Activated CD4-positive, alpha-beta memory T cell treated with anti-CD3 and anti-CD28 coated beads, Interleukin-2, amount 10 ng/mL, durations not matched to agents 7 days and 5 days (primary cell): Measurements from ENCODE around the gene AIFM3. TPM values are rescaled to one million over a fixed set of nuclear protein-coding genes. Genes with fewer than 3 reads are reported as not detected.
A peak's percentile ranks its signal among the peaks of the same experiment; 100 is the strongest.

Source experiments
- CTCF ChIA-PET: fragments of 350-600 bp; sonication (Branson Sonifier 250); formaldehyde crosslinking; loops from one replicate; lab custom pipeline; 2021; ENCODE audit warnings: antibody characterized with exemption, inconsistent platforms; lab: Charles Lee
- POLR2A ChIA-PET: fragments of 350-600 bp; sonication (Branson Sonifier 250); formaldehyde crosslinking; loops from one replicate; lab custom pipeline; 2021; ENCODE audit warnings: antibody characterized with exemption; lab: Charles Lee
- DNase-seq: peaks from one replicate; pipeline ENCODE4 v3.0.0-alpha.2; 2020
- H3K27ac Mint-ChIP-seq: one replicate; pipeline ENCODE4 v1.8.0; 2021; ENCODE audit warnings: mild to moderate bottlenecking, mixed read lengths
- H3K27me3 Mint-ChIP-seq: one replicate; pipeline ENCODE4 v1.8.0; 2021; ENCODE audit warnings: mixed read lengths
- H3K36me3 Mint-ChIP-seq: one replicate; pipeline ENCODE4 v1.8.0; 2021; ENCODE audit warnings: low read depth, mixed read lengths
- H3K4me1 Mint-ChIP-seq: one replicate; pipeline ENCODE4 v1.8.0; 2021; ENCODE audit warnings: mixed read lengths
- H3K4me3 Mint-ChIP-seq: one replicate; pipeline ENCODE4 v1.8.0; 2021; ENCODE audit warnings: mild to moderate bottlenecking, mixed read lengths
- H3K9me3 Mint-ChIP-seq: one replicate; pipeline ENCODE4 v1.8.0; 2021; ENCODE audit warnings: mixed read lengths
- total RNA-seq, 2 experiments: library from RNA; stranded (reverse); gene quantifications; one replicate each; pipeline ENCODE4 v1.2.3, GENCODE V29; 2021

AIFM3 gene
- total RNA-seq, 2 experiments from 2014 or later, result 0.23 to 0.58 TPM

DNA sequence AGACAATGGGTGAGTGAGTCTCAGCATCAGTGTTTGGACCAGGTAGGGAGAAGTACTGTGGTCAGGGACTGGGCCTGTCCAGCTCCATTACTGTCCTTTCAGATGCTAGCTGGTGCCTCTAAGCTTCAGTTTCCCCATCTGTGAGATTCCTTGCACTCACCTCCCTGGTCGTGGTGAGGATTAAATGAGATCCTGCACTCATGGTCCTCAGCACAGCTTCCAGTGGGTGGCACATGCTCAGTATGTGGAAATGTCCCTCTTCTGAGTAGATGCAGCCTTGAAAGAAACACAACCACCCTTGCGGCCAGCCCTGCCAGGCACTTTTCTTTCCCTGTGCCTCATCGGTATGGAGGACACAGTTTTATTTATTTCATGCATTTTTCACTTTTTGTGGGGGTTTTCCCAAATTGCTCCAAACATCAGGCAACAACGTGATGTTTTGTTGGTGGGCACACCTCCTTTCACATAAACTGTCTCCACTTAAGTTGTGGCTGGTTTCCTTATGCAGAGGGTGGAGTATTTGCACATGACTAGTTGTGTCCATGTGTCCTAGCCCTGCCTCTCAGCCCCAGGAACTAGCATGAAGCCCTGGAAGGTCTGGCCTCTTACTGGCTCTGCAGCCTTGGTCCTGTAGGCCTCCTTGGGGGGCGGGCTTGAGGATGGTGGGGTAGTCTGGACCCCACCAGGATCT is 16.2 kb downstream of the AIFM3 start:
- ChIA-PET POLR2A (interaction anchor here (1.4 to 2.7 kb wide), 2 partner anchors 18 to 32 kb away, joined by 5 to 48 read pairs; partner anchors contain the start of genes P2RX6 and THAP7), CTCF (no interaction called here)
- Mint-ChIP-seq H3K36me3 (peaks cover 32% of the 10 kb centered on the region), H3K27ac (peak overlapping the region; percentile 80), H3K9me3 (peaks cover 8% of the 10 kb centered on the region), H3K4me3 (peak overlapping the region; percentile 89), H3K4me1 (peaks cover 39% of the 10 kb centered on the region), H3K27me3 (no peaks in the 10 kb centered on the region)
- DNase-seq, result no peak

DNA sequence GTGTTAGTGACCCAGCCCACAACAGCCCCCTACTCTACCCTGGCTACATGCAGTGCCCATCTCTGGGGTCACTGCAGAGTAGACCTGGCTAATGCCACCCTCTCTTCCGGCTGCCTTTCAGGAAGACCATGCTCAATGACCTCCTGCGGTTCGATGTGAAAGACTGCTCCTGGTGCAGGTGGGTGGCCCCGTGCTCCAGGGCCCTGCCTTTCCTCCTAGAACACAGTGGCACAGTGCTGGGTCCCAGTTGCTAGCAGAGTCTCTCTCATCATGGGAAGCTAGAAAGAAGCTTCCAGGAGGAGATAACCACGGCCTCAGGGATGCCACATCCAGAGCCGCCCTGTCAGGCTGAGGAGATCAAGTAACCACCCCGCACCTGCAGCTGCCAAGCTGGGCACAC is 18.7 kb downstream of the AIFM3 start:
- ChIA-PET POLR2A (no interaction called here), CTCF (no interaction called here)
- H3K36me3 Mint-ChIP-seq, result peaks cover 33% of the 10 kb centered on the region
- H3K4me1 Mint-ChIP-seq, result peaks cover 33% of the 10 kb centered on the region
- H3K27me3 Mint-ChIP-seq, result no peaks in the 10 kb centered on the region
- H3K9me3 Mint-ChIP-seq, result no peaks in the 10 kb centered on the region
- H3K4me3 Mint-ChIP-seq, result no peak overlapping the region
- no peak overlapping the region for H3K27ac Mint-ChIP-seq
- DNase-seq, result no peak

DNA sequence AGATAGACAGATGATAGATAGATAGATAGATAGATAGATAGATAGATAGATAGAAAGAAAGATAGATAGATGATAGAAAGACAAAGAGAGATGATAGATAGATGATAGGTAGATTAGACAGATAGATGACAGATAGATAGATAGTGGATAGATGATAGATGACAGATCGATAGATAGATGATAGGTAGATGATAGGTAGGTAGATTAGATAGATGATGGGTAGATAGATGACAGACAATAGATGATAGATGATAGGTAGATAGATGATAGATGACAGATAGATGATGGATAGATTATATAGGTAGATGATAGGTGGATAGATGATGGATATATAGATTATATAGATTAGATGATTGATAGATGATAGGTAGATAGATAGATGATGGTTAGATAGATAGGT is 19.3 kb downstream of the AIFM3 start:
- no peak for DNase-seq
- Mint-ChIP-seq H3K36me3 (peaks cover 37% of the 10 kb centered on the region), H3K9me3 (no peaks in the 10 kb centered on the region), H3K4me1 (peaks cover 28% of the 10 kb centered on the region), H3K4me3 (no peak overlapping the region), H3K27me3 (no peaks in the 10 kb centered on the region), H3K27ac (no peak overlapping the region)
- CTCF ChIA-PET, result no interaction called here
- POLR2A ChIA-PET, result no interaction called here

DNA sequence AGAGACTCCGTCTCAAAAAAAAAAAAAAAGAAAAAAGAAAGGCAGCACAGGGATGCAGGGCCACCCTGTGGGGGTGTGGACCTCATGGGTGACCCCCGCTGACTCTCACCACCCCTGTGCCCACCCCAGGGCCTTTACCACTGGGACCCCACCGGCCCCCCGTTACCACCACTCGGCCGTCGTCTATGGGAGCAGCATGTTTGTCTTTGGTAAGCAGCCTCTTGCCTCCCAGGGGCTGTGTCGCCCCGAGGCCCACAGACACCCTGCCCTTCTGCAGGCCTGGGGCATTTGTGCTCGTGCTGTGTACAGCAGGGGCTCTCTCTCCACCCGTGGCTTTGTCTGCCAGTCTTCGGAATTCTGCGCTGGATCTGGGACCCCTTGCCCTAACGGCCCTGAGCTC is 20.3 kb downstream of the AIFM3 start:
- ChIA-PET CTCF (no interaction called here), POLR2A (interaction anchor here (1.0 kb wide), 1 partner anchor 12 kb away, joined by 4 read pairs; no protein-coding TSS in a partner anchor)
- DNase-seq, result no peak
- H3K9me3 Mint-ChIP-seq, result no peaks in the 10 kb centered on the region
- no peak overlapping the region for H3K27ac Mint-ChIP-seq
- H3K4me3 Mint-ChIP-seq, result no peak overlapping the region
- peaks cover 37% of the 10 kb centered on the region for H3K36me3 Mint-ChIP-seq
- H3K4me1 Mint-ChIP-seq, result peaks cover 26% of the 10 kb centered on the region
- no peaks in the 10 kb centered on the region for H3K27me3 Mint-ChIP-seq

DNA sequence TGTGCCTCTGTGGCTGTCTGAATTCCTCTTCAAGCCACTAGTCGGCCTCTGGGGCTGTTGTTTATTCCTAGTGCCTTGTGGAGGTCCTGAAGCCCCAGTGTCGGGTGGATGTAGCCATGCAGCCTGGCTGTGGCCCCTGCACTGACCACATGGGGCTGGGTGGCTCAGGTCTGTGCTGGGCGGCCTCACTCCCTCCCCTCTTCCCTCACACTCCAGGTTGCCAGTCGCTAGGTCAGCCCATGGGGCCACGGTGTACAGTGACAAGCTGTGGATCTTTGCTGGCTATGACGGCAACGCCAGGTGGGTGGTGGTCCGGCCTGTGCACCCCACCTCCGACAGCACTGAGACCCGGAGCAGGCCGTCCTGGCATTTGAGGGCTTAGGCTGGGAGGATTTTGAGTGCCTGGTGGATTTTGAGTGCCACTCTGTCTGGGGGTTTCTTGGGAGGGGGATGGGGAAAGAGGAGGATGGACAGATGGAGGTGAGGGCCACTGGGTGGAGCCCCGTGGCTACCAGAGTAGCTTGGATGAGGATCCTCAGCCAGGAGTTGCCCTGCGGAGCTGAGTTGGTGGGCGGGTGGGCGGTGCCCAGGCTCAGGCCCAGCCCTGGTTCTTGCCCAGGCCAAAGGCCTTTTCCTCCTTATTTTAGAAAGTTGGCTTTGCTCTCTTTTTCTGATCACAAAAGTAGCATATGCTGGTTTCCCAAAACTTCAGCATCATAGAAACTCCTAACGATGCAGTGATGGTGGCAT is 21.7 kb downstream of the AIFM3 start:
- ChIA-PET CTCF (no interaction called here), POLR2A (no interaction called here)
- DNase-seq, result no peak
- Mint-ChIP-seq H3K9me3 (no peaks in the 10 kb centered on the region), H3K4me3 (no peak overlapping the region), H3K27me3 (no peaks in the 10 kb centered on the region), H3K4me1 (peaks cover 13% of the 10 kb centered on the region), H3K36me3 (peaks cover 34% of the 10 kb centered on the region), H3K27ac (no peak overlapping the region)

DNA sequence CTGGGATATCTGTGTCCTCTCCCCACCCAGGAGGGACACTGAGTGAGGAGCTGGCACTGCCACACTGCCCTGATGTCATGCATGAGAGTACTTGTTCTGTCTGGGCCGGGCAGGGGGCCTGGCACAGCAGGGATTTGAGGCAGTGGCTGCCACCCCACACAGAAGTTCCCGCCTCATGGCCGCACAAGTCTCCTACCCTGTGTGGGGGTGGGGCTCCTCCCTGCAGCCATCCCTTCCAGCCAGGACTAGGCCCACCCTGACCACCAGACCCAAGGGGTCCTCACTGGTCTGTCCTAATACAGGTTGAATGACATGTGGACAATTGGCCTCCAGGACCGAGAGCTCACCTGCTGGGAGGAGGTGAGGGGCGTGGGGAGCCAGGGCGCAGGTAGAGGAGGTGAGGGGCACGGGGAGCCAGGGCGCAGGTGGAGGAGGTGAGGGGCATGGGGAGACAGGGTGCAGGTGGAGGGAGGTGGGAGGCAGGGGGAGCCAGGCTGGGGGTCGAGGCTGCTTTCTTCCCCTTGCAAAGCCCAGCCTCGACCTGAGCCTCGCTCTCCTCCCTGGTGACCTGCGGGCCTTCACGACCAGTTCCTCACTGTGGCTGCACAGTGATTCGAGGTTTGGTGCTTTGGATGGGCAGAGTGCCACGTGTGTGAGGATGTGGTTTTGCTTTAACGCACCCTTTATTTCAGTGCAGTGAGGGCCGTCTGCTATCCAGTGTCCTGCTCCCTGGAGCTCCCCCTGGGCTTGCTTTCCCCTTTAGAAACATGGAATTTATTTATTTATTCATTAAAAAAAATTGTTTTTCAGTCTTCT is 22.5 kb downstream of the AIFM3 start:
- H3K9me3 Mint-ChIP-seq, result no peaks in the 10 kb centered on the region
- no peaks in the 10 kb centered on the region for H3K27me3 Mint-ChIP-seq
- peaks cover 29% of the 10 kb centered on the region for H3K36me3 Mint-ChIP-seq
- H3K4me1 Mint-ChIP-seq, result peaks cover 8% of the 10 kb centered on the region
- ChIA-PET POLR2A (interaction anchor here (0.9 to 1.6 kb wide), 2 partner anchors 7 to 11 kb away, joined by 4 read pairs; partner anchors contain the start of gene LZTR1), CTCF (no interaction called here)
- no peak overlapping the region for H3K4me3 Mint-ChIP-seq
- no peak overlapping the region for H3K27ac Mint-ChIP-seq
- no peak for DNase-seq

DNA sequence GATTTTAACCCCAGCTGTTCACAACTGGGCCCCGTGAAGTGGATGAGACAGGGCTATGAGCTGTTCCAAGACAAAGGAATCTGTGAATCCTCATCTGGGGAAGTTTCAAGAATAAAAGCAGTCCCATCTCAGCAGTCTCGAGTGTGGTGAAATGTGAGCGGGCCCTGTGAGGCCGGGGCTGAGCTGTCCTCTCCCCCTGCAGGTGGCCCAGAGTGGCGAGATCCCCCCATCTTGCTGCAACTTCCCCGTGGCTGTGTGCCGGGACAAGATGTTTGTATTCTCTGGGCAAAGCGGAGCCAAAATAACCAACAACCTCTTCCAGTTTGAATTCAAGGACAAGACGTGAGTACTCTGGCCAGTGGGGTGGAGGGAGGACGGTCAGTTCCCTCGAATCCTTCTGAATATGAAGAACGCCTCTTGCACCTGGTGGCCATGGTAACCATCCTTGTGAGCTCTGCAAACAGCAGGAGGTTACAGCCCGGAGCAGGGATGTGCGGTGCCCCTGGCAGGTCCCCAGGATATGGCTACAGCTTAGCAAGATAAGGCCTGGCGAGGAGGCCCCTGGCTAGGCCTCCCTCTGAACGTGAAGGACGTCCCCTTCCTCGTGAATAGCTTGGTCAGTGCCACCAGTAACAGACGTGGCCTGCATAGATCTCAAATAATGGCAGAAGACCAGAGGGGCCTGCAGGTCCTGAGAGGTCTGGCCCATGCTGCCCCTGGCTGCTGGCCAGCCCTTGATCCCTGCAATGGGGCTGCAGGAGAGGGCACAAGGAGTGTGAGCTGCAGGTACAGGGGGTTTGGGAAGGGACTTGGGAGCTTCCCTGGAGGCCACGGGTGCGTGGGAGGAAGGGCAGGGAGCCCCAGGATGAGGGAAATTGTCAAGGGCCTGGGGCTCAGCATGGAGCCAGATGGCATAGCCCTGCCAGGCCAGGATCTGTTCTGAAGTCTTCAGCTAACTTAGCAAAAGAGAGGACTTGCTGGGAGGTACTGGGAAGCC is 23.4 kb downstream of the AIFM3 start:
- ChIA-PET CTCF (no interaction called here), POLR2A (interaction anchor here (0.9 to 1.6 kb wide), 4 partner anchors 8 to 10 kb away, joined by 4 to 5 read pairs (median 4); partner anchors contain the start of gene LZTR1)
- H3K27me3 Mint-ChIP-seq, result no peaks in the 10 kb centered on the region
- H3K36me3 Mint-ChIP-seq, result peaks cover 32% of the 10 kb centered on the region
- H3K4me1 Mint-ChIP-seq, result peaks cover 8% of the 10 kb centered on the region
- no peak for DNase-seq
- H3K4me3 Mint-ChIP-seq, result no peak overlapping the region
- no peak overlapping the region for H3K27ac Mint-ChIP-seq
- H3K9me3 Mint-ChIP-seq, result no peaks in the 10 kb centered on the region

DNA sequence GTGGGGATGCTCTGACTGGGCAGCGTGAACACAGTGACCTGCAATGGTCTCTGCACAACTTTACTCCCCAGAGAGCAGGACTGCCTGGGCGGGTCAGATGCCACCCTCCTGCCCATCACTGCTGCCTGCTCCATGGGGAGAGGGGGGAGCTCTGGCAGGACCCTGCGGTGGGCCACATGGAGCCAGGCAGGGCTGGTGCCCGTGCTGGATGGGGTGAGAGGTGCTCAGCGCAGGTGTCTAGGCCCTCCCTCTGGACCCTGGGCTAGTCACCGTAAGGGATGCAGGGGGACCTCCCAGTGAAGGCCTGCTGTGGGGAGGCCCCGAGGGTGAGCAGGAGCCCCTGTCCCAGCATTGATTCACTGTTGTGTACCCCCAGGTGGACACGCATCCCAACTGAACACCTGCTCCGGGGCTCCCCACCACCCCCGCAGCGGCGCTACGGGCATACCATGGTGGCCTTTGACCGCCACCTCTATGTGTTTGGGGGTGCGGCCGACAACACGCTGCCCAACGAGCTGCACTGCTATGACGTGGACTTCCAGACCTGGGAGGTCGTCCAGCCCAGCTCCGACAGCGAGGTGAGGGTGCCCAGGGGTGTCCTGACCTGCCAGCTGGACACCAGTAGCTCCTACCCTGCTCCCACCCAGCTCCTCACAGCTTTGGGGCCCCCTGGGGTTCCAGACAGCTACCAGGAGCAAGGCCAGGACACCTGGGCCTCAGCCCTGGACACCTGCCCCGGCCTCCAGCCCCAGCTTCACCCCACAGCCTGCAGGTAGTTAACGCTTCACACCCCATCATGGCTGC is 24.4 kb downstream of the AIFM3 start:
- peaks cover 23% of the 10 kb centered on the region for H3K36me3 Mint-ChIP-seq
- DNase-seq, result no peak
- no peaks in the 10 kb centered on the region for H3K9me3 Mint-ChIP-seq
- no peaks in the 10 kb centered on the region for H3K27me3 Mint-ChIP-seq
- ChIA-PET POLR2A (interaction anchor here (0.9 to 1.6 kb wide), 4 partner anchors 8 to 11 kb away, joined by 3 to 5 read pairs (median 4); partner anchors contain the start of genes LZTR1 and THAP7), CTCF (interaction anchor here (0.5 to 0.6 kb wide), 2 partner anchors 48 to 73 kb away, joined by 3 to 4 read pairs; no protein-coding TSS in a partner anchor)
- H3K4me1 Mint-ChIP-seq, result peaks cover 8% of the 10 kb centered on the region
- H3K4me3 Mint-ChIP-seq, result no peak overlapping the region
- no peak overlapping the region for H3K27ac Mint-ChIP-seq

DNA sequence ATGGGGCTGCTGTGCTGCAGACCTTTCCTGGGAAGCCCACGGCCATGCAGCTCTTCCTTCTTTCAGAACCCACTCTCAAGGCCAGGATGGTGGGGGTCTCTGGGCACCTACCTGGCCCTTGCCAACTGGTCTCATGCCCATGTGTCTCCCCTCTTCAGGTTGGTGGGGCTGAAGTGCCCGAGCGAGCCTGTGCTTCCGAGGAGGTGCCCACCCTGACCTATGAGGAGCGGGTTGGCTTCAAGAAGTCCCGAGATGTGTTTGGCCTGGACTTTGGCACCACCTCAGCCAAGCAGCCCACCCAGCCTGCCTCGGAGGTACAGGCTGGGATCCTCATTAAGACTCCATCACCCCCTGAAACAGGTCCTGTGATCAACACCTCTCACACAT is 25.0 kb downstream of the AIFM3 start:
- peaks cover 8% of the 10 kb centered on the region for H3K4me1 Mint-ChIP-seq
- ChIA-PET POLR2A (interaction anchor here (0.9 to 1.6 kb wide), 2 partner anchors 9 to 10 kb away, joined by 3 to 5 read pairs; partner anchors contain the start of gene THAP7), CTCF (interaction anchor here (0.5 to 0.6 kb wide), 2 partner anchors 48 to 74 kb away, joined by 3 to 4 read pairs; no protein-coding TSS in a partner anchor)
- H3K27ac Mint-ChIP-seq, result no peak overlapping the region
- no peaks in the 10 kb centered on the region for H3K27me3 Mint-ChIP-seq
- H3K9me3 Mint-ChIP-seq, result no peaks in the 10 kb centered on the region
- H3K36me3 Mint-ChIP-seq, result peaks cover 20% of the 10 kb centered on the region
- H3K4me3 Mint-ChIP-seq, result no peak overlapping the region
- DNase-seq, result no peak

DNA sequence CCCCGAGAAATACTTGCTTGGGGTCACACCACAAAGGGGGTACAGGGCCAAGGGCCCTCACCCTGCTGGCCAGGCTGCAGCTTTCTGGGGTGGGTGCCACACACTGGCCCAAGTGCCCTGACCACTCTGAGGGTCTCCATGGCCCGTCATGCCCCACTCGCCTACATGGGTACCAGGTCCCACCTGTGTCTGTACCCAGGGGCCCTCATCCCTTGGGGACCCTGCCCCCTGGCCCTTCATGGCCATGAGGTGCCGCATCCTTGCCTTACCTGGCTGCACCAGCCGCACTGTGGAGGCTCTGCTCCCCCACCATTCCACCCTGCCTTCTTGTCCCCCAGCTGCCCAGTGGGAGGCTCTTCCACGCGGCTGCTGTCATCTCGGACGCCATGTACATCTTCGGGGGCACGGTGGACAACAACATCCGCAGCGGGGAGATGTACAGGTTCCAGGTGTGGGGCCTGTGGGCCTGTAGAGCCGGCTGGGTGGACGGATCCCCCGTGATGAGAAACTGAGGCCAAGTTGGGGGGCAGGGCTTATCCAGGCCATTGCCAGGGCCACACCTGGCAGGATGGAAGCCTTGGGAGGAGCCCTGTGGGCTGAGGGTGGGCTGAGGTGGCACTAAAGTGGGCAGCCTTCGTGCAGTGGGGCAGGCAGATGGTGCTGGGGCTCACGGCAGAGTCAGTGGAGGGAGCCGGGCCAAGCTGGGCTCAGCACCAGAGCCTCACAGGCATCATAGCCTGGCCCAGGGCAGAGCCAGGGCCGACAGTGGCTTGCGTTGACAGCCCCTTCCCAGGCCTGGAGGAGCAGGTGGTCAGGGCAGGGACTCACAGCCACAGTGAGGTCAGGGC is 25.6 kb downstream of the AIFM3 start:
- H3K36me3 Mint-ChIP-seq, result peaks cover 17% of the 10 kb centered on the region
- no peak overlapping the region for H3K4me3 Mint-ChIP-seq
- no peak for DNase-seq
- no peak overlapping the region for H3K27ac Mint-ChIP-seq
- ChIA-PET CTCF (interaction anchor here (0.6 kb wide), 1 partner anchor 75 kb away, joined by 3 read pairs; no protein-coding TSS in a partner anchor), POLR2A (interaction anchor here (1.6 kb wide), 1 partner anchor 8 kb away, joined by 5 read pairs; no protein-coding TSS in a partner anchor)
- H3K4me1 Mint-ChIP-seq, result peaks cover 8% of the 10 kb centered on the region
- no peaks in the 10 kb centered on the region for H3K27me3 Mint-ChIP-seq
- no peaks in the 10 kb centered on the region for H3K9me3 Mint-ChIP-seq
